T follicular helper cell (primary cell): ENCODE results near the gene TMEM248.
"Not testable (repeated sequence)": the region's sequence is repeated elsewhere in the genome, so short reads cannot be mapped to it uniquely, and the experiment has no call there.

Experiments
- DNase-seq: peaks from one replicate; pipeline ENCODE4 v3.0.0-alpha.2; 2020; ENCODE audit warnings: low read depth

The TMEM248 gene

GRCh38 chr7:66950311-66950710, 29.3 kb downstream of the TMEM248 start:
- DNase-seq = no peak

GRCh38 chr7:66950763-66951162, 29.7 kb downstream of the TMEM248 start:
- no peak for DNase-seq

- no peak for DNase-seq
Observed at GRCh38 chr7:66952343-66953043, 31.5 kb downstream of the TMEM248 start.

- no peak for DNase-seq
Observed at GRCh38 chr7:66953044-66953427, 32.0 kb downstream of the TMEM248 start.

- no peak for DNase-seq
Observed at GRCh38 chr7:66957595-66958290, 36.7 kb downstream of the TMEM248 start.

- no peak for DNase-seq
Observed at GRCh38 chr7:66958538-66959350, 37.7 kb downstream of the TMEM248 start.

GRCh38 chr7:66960192-66960591, 39.2 kb downstream of the TMEM248 start:
- DNase-seq = no peak

- no peak for DNase-seq
Observed at GRCh38 chr7:66961096-66961495, 40.1 kb downstream of the TMEM248 start.

GRCh38 chr7:66964411-66964810, 43.4 kb downstream of the TMEM248 start:
- no peak for DNase-seq

- DNase-seq = no peak
Observed at GRCh38 chr7:66967029-66967428, 46.0 kb downstream of the TMEM248 start.

- DNase-seq = not testable (repeated sequence)
Observed at GRCh38 chr7:66969001-66969400, 48.0 kb downstream of the TMEM248 start.

- DNase-seq = no peak
Observed at GRCh38 chr7:66970310-66970709, 49.3 kb downstream of the TMEM248 start.

- DNase-seq = no peak
Observed at GRCh38 chr7:66974986-66975590, 54.1 kb downstream of the TMEM248 start.

- DNase-seq = not testable (repeated sequence)
Observed at GRCh38 chr7:66978312-66978711, 57.3 kb downstream of the TMEM248 start.

- not testable (repeated sequence) for DNase-seq
Observed at GRCh38 chr7:66979013-66979412, 58.0 kb downstream of the TMEM248 start.

- not testable (repeated sequence) for DNase-seq
Observed at GRCh38 chr7:66980336-66980735, 59.3 kb downstream of the TMEM248 start.

- DNase-seq = not testable (repeated sequence)
Observed at GRCh38 chr7:66989552-66989951, 68.5 kb downstream of the TMEM248 start.

GRCh38 chr7:66994051-66994450, 73.0 kb downstream of the TMEM248 start:
- not testable (repeated sequence) for DNase-seq

GRCh38 chr7:66994691-66995049, 73.6 kb downstream of the TMEM248 start:
- peak; percentile 36 for DNase-seq

- peak; percentile 90 for DNase-seq
Observed at GRCh38 chr7:66995050-66995776, 74.2 kb downstream of the TMEM248 start, which contains the start of gene SBDS. Gene SBDS, minus strand, starts transcription at chr7:66995586. Its CDS starts 169 bp downstream, at chr7:66995417.

- DNase-seq = peak; percentile 97
Observed at GRCh38 chr7:66996444-66997191, 75.6 kb downstream of the TMEM248 start, which contains the start of gene TYW1. Gene TYW1, plus strand, starts transcription at chr7:66996833. Its CDS starts 146 bp downstream, at chr7:66996979.
